Lower leg skin (tissue), 3 donors: Measurements from ENCODE around the gene NRXN3.

Experiments used
- CTCF ChIP-seq, 3 donors: fragments of 450-650 bp; IDR thresholded peaks; one replicate each; pipeline ENCODE4 v1.5.1; 2016; ENCODE audit warnings: antibody characterized with exemption in 3 of 3, mild to moderate bottlenecking in 3 of 3, moderate library complexity in 2 of 3
- POLR2A ChIP-seq, 2 donors: fragments of 450-650 bp; IDR thresholded peaks; one replicate each; pipeline ENCODE4 v1.6.1; 2016 to 2017; ENCODE audit warnings: antibody characterized with exemption in 2 of 2, mild to moderate bottlenecking in 1 of 2, moderate library complexity in 1 of 2

- no peak for TF ChIP-seq CTCF (IDR thresholded peaks at IDR 0.05)
- TF ChIP-seq POLR2A (IDR thresholded peaks at IDR 0.05) = no peak
These were observed 670.7 kb downstream of the NRXN3 start for GRCh38 chr14:78840898-78841297.
